Left lobe of liver (tissue), 2 donors: ENCODE data around the gene SF3A2. TPM values are rescaled to one million over a fixed set of nuclear protein-coding genes. Genes with fewer than 3 reads are reported as not detected.

Experiments
- ATAC-seq: fragments of 200-7000 bp; cut with Tn5 transposase; one replicate; pipeline ENCODE4 v1.9.1; 2020; ENCODE audit warnings: mild to moderate bottlenecking, moderate library complexity
- DNase-seq: peaks from one replicate; pipeline ENCODE4 v3.0.0-alpha.2; 2020; ENCODE audit warnings: low spot score
- total RNA-seq: library from RNA; stranded (reverse); gene quantifications from one replicate; pipeline ENCODE4 v1.2.1, GENCODE V29; 2021
- donor health status: DM: no; HTN: no; CAD: no; lungs with moderate emphysema.
- donor health status: DM: no; HTN: yes; CAD: no.

Gene SF3A2
- total RNA-seq, 1 donor from 2014 or later, result 19.0 TPM

DNA sequence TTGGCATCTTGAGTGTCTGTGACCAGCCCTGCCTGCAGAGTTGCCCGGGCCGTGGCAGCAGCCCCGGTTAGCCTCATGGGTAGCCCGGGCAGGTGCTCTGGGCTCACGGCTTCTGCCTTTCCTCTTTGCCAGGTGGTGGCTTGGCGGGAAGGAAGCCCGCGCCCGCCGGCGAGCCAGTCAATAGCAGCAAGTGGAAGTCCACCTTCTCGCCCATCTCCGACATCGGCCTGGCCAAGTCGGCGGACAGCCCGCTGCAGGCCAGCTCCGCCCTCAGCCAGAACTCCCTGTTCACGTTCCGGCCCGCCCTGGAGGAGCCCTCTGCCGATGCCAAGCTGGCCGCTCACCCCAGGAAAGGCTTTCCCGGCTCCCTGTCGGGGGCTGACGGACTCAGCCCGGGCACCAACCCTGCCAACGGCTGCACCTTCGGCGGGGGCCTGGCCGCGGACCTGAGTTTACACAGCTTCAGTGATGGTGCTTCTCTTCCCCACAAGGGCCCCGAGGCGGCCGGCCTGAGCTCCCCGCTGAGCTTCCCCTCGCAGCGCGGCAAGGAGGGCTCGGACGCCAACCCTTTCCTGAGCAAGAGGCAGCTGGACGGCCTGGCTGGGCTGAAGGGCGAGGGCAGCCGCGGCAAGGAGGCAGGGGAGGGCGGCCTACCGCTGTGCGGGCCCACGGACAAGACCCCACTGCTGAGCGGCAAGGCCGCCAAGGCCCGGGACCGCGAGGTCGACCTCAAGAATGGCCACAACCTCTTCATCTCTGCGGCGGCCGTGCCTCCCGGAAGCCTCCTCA lies 10.4 kb upstream of the SF3A2 start:
- ATAC-seq, result no peak
- DNase-seq, result no peak

DNA sequence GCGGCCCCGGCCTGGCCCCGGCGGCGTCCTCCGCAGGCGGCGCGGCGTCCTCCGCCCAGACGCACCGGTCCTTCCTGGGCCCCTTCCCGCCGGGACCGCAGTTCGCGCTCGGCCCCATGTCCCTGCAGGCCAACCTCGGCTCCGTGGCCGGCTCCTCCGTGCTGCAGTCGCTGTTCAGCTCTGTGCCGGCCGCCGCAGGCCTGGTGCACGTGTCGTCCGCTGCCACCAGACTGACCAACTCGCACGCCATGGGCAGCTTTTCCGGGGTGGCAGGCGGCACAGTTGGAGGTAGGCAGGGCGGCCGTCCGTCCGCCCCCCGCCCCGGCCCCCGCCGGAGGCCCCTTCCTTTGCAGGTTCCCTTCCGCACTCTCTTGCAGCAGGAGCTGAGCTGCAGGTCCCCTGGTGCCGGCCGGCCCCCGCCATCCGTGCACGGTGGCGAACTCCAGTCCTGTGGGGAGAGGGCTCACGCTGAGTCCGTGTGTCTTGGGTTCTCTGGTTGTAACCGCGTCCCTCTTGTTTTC lies 9.7 kb upstream of the SF3A2 start:
- ATAC-seq (no peak), DNase-seq (no peak)

DNA sequence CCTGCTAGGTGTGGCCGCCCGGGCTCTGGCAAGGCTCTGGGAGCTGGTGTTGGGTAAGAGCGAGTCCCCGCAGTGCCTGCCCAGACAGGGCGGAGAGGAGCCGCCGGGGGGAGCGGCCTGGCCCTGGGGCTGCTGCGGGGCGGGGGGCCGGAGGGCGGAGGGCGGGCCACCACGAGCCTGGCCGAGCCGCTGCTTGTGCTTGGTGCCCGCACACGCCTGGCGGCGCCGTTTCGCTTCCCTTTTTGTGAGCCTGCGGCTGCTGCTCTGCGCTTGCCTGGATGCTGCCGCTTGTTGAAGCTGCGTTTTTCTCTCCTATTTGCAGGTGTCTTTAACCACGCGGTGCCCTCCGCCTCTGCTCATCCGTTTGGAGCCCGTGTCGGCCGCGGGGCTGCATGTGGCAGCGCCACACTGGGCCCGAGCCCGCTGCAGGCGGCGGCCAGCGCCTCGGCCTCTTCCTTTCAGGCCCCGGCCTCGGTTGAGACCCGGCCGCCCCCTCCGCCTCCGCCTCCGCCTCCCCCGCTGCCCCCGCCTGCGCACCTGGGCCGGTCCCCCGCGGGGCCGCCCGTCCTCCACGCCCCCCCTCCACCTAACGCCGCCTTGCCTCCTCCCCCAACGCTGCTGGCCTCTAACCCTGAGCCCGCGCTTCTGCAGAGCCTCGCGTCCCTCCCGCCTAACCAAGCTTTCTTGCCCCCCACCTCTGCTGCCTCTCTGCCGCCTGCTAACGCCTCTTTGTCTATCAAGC lies 9.0 kb upstream of the SF3A2 start:
- peak; percentile 77 for DNase-seq
- ATAC-seq, result peak; percentile 55

DNA sequence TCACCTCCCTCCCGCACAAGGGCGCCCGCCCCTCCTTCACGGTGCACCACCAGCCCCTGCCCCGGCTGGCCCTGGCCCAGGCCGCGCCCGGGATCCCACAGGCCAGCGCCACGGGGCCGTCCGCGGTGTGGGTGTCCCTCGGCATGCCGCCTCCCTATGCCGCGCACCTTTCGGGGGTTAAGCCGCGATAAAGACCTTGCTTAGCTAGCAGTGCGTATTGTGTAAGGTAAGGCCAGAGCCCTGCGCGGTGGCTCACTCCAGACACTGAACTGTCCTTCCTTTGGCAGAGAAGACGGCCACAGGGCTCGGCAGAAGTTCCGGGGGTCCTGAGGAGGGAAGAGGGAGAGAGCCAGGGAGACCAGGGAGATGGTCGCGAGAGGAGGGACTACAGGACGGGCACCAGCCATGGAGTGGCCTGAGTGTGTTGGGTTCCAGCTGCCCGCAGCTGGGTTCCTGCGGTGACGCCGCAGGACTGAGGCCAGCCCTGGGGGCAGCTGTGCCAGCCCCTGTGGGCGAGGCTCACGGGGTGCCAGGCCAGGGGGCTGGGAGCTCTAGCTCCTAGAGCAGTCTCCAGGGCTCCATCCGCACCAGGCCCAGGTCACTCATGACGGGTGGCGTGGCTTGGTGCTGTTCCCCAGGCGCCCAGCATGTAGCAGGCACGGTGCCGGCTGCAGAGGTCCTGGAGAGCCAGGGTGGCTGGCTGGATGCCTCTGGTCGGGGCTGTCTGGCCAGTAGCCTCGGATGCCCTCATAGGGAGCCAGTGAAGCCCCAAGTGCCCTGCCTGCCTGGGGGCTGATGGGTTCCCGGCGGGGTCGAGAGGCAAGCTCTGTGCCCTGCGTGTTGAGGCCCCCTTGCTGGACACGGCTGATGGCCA lies 8.2 kb upstream of the SF3A2 start:
- ATAC-seq (peak; percentile 66), DNase-seq (peak; percentile 79)

DNA sequence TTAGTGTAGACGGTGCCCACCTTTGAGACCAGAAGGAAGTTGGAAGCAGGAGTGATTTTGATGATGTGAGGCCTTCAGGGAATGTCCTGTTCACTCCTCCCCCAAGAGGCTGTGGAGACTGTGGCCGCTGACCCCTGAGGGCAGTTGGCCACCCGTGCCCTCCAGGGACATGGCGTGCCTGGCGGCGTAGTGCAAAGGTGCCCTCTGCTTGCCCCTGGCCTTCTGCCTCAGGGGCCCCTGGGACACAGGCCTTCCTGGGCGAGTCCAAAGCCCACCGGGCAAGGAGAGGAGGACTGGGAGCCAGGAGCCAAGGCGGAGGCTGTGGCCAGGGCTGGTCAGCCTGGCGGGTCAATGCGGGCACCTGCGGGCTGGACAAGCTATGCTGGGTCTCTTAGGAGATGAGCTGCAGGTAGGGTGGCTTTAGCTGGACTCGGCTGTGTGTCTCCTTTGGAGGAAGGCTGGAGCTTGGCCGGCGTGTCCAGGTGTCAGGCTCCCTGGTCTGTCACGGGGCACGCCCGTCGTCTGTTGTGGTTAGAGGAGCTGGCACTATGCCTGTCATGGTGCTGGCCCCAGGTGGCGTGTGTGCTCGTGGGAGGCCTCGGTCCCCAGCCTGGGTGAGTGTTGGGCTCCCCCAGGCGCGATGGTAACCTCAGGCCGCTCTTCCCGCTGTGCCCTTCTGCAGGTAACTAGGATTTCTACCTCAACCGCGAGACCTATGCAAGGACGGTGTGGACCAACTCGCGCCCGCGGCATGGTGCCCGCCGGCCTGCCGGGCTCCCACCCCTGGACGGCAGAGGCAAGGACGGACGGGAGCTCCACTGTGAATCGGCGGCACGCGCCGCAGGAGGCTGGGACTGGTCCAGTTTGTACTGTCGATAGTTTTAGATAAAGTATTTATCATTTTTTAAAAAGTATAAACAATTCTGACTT lies 7.3 kb upstream of the SF3A2 start:
- peak; percentile 89 for DNase-seq
- ATAC-seq, result peak; percentile 73

DNA sequence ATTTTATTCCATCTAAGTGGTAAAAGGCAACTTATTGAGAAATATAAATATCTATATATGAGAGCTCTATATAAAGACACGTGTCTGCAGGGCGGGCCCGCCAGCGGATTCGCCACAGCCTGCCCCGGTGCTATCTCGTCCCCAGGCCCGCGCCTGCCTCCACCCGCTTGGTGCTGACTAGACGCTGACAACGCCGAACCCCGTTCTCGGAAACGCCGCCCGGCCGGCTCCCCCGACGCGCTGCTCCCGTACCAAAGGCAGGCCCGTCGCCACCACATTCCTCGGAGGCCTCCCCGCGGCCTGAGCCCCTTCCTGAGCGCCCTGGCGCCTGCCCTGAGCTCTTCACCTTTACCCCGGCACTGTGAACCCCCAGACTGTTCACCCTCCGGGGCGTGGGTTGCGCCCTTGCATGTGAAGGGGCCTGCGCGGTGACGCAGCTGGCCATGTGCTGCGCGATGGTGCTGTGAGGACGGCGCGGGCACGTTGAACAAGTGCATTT lies 6.5 kb upstream of the SF3A2 start:
- DNase-seq, result no peak

DNA sequence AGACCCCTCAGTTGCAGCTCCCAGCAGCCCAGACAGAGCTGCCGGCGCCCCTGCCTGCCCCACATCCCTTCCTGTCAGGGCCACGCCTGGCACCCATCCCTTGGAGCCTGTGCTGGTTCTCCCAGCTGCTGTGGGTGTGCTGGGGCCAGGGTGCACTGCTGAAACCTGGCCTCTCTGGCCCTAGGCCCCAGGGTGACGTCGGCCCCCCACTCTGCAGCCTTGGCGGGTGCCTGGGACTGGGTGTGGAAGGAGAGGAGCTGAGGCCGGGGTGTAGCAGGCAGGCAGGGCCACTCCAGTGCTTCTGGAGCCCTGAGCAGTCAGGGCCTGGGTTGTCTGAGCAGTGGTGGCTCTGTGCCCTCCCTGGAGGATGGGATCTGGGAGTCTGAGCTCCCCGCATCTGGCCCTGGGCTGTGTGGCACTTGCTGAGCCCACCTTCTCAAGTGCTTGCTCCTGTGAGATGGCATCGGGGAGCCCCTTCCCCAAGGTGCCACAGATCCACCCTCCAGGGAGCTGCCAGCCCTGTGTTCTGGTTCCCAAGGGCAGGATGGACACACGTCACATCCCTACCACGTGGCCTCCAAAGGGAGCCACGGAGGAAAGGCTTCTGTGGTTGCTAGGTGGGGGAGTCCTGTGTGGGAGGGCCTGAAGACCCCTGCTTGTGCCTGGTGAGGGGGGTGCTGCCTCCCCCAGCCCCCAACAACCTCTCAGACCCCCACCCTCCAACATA lies 5.7 kb upstream of the SF3A2 start:
- peak; percentile 2 for ATAC-seq
- no peak for DNase-seq

More for the DNA sequence above, 6.5 kb upstream of the SF3A2 start:
- no peak for ATAC-seq

DNA sequence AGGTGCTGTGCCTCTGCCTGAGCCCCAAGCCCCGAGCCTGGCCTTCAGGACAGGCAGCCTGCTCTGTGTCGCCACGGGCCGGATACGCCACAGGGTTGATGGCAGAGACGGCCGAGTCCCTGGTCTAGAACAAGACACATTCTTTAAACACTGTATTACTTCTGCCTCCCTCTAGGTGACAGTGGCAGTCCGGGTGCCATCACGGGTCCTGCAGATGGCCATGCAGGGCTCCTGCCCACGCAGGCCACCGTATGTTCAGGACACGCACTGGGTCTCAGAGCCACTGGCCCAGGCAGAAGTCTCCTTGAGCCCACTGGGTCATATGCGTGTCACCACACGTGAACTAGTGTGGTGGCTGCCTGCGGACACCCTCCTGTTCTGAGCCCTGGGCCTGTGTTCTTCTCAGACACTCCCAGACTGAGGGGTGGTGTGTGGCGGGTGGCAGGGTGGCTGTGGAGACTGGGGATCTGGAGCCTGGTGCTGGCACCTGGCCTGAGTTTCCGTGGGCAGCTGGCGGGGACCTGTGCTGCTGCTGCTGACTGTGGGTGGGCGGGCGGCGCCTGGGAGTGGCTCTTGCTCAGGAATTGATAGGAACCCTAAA lies 4.9 kb upstream of the SF3A2 start:
- no peak for ATAC-seq
- DNase-seq, result no peak

DNA sequence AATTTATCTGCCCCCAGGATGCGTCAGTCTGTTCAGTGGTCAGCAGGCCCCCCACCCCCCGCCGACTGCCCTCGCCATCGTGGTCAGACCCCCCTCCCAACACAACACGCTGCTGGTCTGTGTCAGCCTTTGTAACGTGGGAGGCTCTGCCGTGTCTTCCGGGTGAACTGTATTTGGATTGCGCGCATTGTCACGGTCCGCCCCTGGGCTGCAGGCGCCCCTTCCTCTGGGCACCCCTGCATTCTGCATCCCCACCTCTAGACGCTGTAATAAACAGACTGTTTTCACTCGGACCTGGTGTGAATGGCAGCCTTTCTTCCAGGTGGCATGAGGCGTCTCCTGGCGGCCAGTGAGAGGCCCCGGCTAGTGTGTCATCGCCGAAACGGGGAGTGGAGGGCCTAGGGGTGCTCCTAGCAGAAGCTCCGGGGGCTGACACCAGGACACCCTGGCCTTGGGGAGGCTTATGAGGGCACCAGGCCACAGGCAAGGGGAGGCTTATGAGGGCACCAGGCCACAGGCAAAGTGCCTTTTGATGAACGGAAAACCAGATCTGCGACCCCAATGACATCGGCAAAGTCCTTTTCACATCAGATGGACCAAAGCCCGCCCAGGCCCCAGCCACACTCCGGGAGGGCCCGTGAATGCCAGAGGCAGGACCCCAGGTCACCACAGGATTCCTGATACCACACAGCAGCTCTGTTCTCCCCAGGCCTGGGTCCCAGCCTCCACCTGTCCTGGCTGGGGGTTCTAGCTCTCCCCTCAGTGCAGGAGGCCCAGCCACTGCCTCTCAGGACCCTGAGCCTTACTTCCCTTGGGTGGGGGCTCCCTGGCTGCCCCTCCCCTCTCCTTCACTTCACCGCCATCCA lies 4.1 kb upstream of the SF3A2 start:
- no peak for ATAC-seq
- no peak for DNase-seq

DNA sequence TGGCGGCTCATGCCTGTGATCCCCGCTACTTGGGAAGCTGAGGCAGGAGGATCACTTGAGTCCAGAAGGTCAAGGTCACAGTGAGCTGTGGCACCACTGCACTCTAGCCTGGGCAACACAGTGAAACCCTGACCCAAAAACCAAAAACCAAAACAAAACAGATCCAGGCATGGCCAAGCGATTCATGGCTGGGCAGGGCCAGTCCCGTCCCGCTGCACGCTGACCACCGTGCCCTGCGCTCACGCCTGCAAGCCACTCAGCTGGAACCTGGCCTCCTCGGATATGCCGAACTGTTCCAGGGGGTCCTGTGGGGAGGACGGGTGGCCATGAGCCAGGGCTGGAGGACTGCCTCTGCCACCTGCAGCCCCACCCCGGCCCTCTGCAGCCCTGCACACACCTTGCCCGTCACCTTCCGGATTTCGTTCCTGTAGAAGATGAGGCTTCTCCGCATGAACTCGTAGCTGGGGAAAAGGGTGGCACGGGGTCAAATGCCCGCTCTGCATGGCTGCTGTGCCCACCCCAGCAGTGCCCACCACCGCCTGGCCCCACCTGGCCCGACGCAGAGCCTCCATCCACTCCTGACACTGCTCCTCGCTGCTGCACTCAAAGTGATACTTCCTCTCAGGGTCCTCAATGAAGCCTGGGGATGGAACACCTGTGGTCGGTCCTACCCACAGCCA lies 2.9 kb upstream of the SF3A2 start:
- ATAC-seq (no peak), DNase-seq (no peak)

DNA sequence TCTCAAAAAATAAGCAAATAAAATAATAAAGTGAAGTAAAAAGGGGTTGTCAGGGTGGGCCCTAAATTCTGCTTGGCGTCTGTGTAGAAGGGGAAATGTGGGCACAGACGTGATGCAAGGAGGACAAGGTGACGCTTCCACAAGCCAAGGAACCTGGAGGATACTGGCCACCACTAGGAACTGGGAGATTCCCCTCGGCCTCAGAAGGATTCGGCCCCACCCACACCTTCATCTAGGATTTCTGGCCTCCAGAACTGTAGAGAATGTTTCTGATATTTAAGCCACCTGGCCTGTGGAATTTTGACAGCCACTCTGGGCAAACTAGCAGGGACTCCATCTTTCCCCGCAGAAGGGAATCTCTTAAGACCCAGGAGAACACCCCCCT lies 1.6 kb upstream of the SF3A2 start:
- ATAC-seq (no peak), DNase-seq (no peak)

DNA sequence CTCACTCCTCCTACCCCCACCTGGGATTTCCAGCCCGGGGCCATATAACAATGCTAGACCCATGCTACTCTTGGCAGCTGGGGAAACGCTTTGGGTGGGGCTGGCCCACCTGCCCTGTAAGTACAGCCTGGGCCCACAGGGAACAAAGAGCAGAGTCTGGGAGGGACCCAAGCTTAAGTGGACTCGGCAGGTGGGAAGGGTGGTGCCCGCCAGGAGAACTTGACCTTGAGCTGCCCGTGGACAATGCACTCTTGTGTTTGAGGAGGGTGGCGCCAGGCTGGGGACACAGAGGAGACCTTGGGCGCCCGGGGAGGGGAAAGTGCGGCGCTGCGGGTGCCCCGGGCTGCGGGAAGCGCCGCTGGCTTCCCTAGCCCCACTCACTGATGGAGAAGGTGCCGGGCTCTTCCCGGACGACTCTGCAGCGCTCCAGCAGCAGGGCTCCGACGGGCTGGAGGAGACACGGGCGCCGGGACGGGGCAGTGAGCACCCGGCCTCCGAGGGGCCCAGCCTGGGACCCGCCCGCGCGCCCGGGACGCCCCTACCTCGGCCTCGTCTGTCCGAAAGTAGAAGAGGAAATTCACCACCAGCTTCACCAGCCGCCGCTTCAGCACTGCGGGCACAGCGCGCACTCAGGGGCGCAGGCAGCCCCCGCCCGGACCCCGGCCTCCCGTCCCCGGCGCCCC lies 1.1 kb upstream of the SF3A2 start:
- DNase-seq (no peak), ATAC-seq (peak; percentile 21)

DNA sequence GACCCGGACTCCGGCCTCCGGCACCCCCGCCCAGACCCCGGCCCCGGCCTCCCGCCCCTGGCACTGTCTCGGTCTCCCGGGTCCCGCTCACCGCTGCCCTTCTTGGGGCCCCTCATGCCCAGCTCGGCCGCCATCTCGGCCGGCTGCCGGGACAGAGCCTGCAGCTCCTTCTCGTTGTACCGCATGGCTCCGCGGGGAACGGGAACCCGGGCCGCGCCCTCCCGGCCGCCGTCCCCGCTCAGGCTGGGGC lies 635 bp upstream of the SF3A2 start:
- ATAC-seq, result no peak
- DNase-seq, result no peak

DNA sequence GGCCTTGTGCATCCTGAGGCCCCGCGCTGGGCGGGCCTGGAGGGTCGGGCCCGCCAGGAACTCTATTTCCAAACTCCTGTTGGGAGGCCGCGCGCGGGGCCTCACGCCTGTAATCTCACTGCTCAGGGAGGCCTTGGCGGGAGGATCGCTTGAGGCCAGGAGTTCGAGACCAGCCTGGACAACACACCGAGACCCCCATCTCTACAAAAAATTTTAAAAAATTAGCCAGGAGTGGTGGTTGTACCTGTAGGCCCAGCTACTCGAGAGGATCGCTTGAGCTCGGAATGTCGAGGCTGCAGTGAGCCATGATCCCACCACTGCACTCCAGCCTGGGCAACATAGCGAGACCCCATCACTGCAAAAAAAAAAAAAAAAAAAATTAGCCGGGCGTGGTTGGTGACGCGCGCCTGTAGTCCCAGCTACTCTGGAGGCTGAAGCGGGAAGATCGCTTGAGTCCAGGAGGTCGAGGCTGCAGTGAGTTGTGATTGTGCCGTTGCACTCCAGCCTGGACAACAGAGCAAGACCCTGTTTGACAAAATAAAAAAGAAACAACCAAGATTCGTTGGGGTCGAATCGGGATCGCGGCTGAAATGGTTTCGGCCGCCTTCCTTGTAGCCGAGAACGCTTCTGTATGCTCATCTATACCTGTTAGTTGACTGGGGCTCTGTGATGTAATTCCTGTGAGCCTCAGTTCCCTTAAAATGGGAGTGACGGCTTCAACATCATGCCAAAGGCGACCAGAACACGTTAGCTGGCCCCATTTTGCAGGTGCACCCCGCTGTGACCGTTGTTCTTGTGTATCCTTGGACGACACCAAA lies 636 bp downstream of the SF3A2 start:
- no peak for ATAC-seq
- DNase-seq, result no peak

DNA sequence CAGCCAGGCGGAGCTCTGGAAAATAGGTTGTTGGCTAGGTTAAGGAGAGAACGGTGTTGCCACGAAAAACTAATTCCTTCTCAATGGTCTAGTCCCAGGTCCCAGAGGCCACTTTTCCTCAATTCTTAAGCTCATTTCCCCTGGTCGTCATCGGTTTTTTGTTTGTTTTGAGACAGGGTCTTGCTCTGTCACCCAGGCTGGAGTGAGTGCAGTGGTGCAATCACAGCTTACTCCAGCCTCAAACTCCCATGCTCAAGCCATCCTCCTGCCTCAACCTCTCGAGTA lies 1.2 kb downstream of the SF3A2 start:
- DNase-seq (no peak), ATAC-seq (no peak)

DNA sequence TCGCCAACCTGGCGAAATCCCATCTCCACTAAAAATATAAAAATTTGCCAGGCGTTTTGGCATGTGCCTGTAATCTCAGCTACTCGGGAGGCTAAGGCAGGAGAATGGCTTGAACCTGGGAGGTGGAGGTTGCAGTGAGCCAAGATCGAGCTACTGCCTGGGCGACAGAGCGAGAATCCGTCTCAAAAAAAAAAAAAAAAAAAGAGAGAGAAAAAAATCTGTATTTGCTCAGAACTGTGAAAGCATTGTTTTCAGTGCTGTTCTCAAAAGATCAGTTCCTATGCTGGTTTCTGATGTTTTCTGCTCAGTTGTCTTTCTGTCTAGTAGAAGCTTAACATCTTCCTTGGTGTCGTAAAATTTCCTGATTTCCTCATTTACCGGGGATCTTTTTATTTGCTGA lies 2.5 kb downstream of the SF3A2 start:
- DNase-seq, result no peak
- no peak for ATAC-seq
